Measurements from ENCODE around the gene LRCOL1. TPM values are rescaled to one million over a fixed set of nuclear protein-coding genes. Genes with fewer than 3 reads are reported as not detected.

Gene LRCOL1
- total and polyA plus RNA-seq, 10 of the 15 experiments (the other 5 are each of a cell fraction or from before 2014, with no cell fraction given) = not detected

GRCh38 chr12:132629330-132629729 is 18.9 kb upstream of the LRCOL1 start:
- in situ Hi-C loops (cut with MboI) (no loop called here), intact Hi-C loops (cut with micrococcal nuclease; ENCODE audit: unreplicated experiment) (no loop called here)
- Histone ChIP-seq H2AFZ (ENCODE audit: control insufficient read depth, low read depth, low read length) (no peak overlapping the region), H3K27me3 (replicated peaks in 1 of 2; ENCODE audit: control insufficient read depth in 2 of 2, insufficient read depth in 2 of 2, low read length in 1 of 2) (no peaks in the 10 kb centered on the region), H3K4me1 (ENCODE audit: control insufficient read depth, insufficient read depth, low read length) (no peaks in the 10 kb centered on the region; the same call in 1 of the 2 replicates), H3K79me2 (ENCODE audit: control insufficient read depth, insufficient read depth, low read length) (no peaks in the 10 kb centered on the region), H3K9me3 (replicated peaks; ENCODE audit: control insufficient read depth, insufficient read depth, low read length) (no peaks in the 10 kb centered on the region), H3K27ac (ENCODE audit: control insufficient read depth, insufficient read depth) (no peak overlapping the region), H3K36me3 (ENCODE audit: control insufficient read depth in 2 of 2, insufficient read depth in 2 of 2, low read length in 1 of 2) (peaks cover 14 to 38% of the 10 kb centered on the region in 2 experiments; a peak in 3 of 4 replicates), H4K20me1 (ENCODE audit: control insufficient read depth, insufficient read depth) (no peaks in the 10 kb centered on the region), H3K9ac (ENCODE audit: control insufficient read depth, insufficient read depth, low read length) (no peak overlapping the region), H3K4me3 (no peak overlapping the region), H3K4me2 (ENCODE audit: control insufficient read depth, insufficient read depth) (no peak overlapping the region)
- ChIA-PET RAD21 (ENCODE audit: unreplicated experiment) (no interaction called here), POLR2A (no interaction called here), SMC1A (ENCODE audit: uncharacterized antibody, unreplicated experiment) (no interaction called here), CTCF (interaction anchor here (1.4 to 1.9 kb wide), 2 partner anchors 9 to 14 kb away, joined by 4 to 8 read pairs; no protein-coding TSS in a partner anchor)
- DNase-seq (ENCODE audit: low read depth, low spot score) (no peak), ATAC-seq (no peak), FAIRE-seq (no peak)
- 100% methylated on average over 6 of the region's 6 CpGs for WGBS (ENCODE audit: insufficient coverage, insufficient replicate concordance, low lambda C conversion rate, missing lambda C conversion rate)
- no TSS peak for BruUV-seq (replicated peaks)
- TF ChIP-seq, protein P1, sequence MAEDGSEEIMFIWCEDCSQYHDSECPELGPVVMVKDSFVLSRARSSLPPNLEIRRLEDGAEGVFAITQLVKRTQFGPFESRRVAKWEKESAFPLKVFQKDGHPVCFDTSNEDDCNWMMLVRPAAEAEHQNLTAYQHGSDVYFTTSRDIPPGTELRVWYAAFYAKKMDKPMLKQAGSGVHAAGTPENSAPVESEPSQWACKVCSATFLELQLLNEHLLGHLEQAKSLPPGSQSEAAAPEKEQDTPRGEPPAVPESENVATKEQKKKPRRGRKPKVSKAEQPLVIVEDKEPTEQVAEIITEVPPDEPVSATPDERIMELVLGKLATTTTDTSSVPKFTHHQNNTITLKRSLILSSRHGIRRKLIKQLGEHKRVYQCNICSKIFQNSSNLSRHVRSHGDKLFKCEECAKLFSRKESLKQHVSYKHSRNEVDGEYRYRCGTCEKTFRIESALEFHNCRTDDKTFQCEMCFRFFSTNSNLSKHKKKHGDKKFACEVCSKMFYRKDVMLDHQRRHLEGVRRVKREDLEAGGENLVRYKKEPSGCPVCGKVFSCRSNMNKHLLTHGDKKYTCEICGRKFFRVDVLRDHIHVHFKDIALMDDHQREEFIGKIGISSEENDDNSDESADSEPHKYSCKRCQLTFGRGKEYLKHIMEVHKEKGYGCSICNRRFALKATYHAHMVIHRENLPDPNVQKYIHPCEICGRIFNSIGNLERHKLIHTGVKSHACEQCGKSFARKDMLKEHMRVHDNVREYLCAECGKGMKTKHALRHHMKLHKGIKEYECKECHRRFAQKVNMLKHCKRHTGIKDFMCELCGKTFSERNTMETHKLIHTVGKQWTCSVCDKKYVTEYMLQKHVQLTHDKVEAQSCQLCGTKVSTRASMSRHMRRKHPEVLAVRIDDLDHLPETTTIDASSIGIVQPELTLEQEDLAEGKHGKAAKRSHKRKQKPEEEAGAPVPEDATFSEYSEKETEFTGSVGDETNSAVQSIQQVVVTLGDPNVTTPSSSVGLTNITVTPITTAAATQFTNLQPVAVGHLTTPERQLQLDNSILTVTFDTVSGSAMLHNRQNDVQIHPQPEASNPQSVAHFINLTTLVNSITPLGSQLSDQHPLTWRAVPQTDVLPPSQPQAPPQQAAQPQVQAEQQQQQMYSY (CRISPR knock-in tag; IDR thresholded peaks at IDR 0.05) = no peak
- TF ChIP-seq RFX5 (IDR thresholded peaks at IDR 0.05; ENCODE audit: low read depth, low read length) (no peak), HDAC2 (IDR thresholded peaks at IDR 0.05) (no peak), ETV6 (conservative IDR thresholded peaks at IDR 0.05 in 1 of 2, IDR thresholded peaks at IDR 0.05 in 1 of 2; ENCODE audit: borderline replicate concordance in 1 of 2, low read depth in 1 of 2) (no peak), MEF2A (IDR thresholded peaks at IDR 0.05; ENCODE audit: insufficient read depth, low read depth, low read length) (no peak), SP1 (IDR thresholded peaks at IDR 0.05; ENCODE audit: low read depth, low read length) (no peak), LARP7 (IDR thresholded peaks at IDR 0.05) (no peak), SMC3 (IDR thresholded peaks at IDR 0.05; ENCODE audit: borderline replicate concordance, low read length) (no peak), CHD4 (IDR thresholded peaks at IDR 0.05) (no peak), RUNX3 (IDR thresholded peaks at IDR 0.05; ENCODE audit: low read length) (no peak), CHD1 (IDR thresholded peaks at IDR 0.05; ENCODE audit: low read depth, low read length) (no peak), MXI1 (IDR thresholded peaks at IDR 0.05; ENCODE audit: low read depth, low read length) (no peak), SMAD1 (IDR thresholded peaks at IDR 0.05; ENCODE audit: low read depth, partially characterized antibody) (no peak), EP300 (IDR thresholded peaks at IDR 0.05; ENCODE audit: borderline replicate concordance in 1 of 2, control insufficient read depth in 1 of 2, low read depth in 2 of 2, low read length in 2 of 2) (no peak)
- TF ChIP-seq, protein P2, sequence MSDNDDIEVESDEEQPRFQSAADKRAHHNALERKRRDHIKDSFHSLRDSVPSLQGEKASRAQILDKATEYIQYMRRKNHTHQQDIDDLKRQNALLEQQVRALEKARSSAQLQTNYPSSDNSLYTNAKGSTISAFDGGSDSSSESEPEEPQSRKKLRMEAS (IDR thresholded peaks at IDR 0.05; ENCODE audit: low read depth, low read length) = no peak
- TF ChIP-seq, protein P3, sequence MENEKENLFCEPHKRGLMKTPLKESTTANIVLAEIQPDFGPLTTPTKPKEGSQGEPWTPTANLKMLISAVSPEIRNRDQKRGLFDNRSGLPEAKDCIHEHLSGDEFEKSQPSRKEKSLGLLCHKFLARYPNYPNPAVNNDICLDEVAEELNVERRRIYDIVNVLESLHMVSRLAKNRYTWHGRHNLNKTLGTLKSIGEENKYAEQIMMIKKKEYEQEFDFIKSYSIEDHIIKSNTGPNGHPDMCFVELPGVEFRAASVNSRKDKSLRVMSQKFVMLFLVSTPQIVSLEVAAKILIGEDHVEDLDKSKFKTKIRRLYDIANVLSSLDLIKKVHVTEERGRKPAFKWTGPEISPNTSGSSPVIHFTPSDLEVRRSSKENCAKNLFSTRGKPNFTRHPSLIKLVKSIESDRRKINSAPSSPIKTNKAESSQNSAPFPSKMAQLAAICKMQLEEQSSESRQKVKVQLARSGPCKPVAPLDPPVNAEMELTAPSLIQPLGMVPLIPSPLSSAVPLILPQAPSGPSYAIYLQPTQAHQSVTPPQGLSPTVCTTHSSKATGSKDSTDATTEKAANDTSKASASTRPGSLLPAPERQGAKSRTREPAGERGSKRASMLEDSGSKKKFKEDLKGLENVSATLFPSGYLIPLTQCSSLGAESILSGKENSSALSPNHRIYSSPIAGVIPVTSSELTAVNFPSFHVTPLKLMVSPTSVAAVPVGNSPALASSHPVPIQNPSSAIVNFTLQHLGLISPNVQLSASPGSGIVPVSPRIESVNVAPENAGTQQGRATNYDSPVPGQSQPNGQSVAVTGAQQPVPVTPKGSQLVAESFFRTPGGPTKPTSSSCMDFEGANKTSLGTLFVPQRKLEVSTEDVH (IDR thresholded peaks at IDR 0.05; ENCODE audit: low read depth, partially characterized antibody) = no peak
